HEK293 (cell line): ENCODE results near the gene RACK1.

Experiments
- CTCF ChIA-PET: fragments of 350-600 bp; formaldehyde crosslinking; extraction: SDS; loops from one replicate; lab custom pipeline; 2021; ENCODE audit warnings: antibody characterized with exemption; lab: Yijun Ruan, JAX
- POLR2A ChIA-PET: fragments of 300-600 bp; formaldehyde crosslinking; extraction: SDS; loops from one replicate; lab custom pipeline; 2020; ENCODE audit warnings: antibody characterized with exemption, inconsistent platforms; lab: Yijun Ruan, JAX
- H3K27ac ChIP-seq: fragments of 200-500 bp; sonication (Bioruptor generic); 2 replicates; pipeline ENCODE4 v1.5.1; 2014; ENCODE audit warnings: low read depth, low read length, control low read depth, inconsistent platforms; ENCODE audit errors: extremely low read depth
- H3K36me3 ChIP-seq, 2 experiments: fragments of 200-500 bp in 1 of 2; sonication (Bioruptor generic) in 1 of 2; 1 replicate in 1 of 2; 2 replicates in 1 of 2; pipeline ENCODE4 v1.5.1; 2014 to 2017; ENCODE audit warnings: inconsistent platforms in 2 of 2, low read length in 2 of 2; ENCODE audit not compliant: control insufficient read depth in 2 of 2, insufficient read depth in 1 of 2
- H3K4me1 ChIP-seq: fragments of 200-500 bp; sonication (Bioruptor generic); 2 replicates; pipeline ENCODE4 v1.5.1; 2014; ENCODE audit warnings: mild to moderate bottlenecking, low read length, inconsistent platforms; ENCODE audit not compliant: control insufficient read depth, insufficient read depth
- H3K4me3 ChIP-seq: 2 replicates; pipeline ENCODE4 v1.5.1; 2011; ENCODE audit warnings: low read depth, mild to moderate bottlenecking, control low read depth, low read length, moderate library complexity
- H3K9me3 ChIP-seq: fragments of 200-500 bp; sonication (Bioruptor generic); 2 replicates; pipeline ENCODE4 v1.5.1; 2014; ENCODE audit warnings: low read depth, low read length, inconsistent platforms; ENCODE audit not compliant: control insufficient read depth, insufficient read depth
- EGR2 ChIP-seq: fragments of 450-650 bp; formaldehyde crosslinking; IDR thresholded peaks from 2 replicates; pipeline ENCODE4 v1.5.1; 2016; ENCODE audit warnings: low read depth, missing biosample characterization, missing genetic modification characterization
- KLF16 ChIP-seq: fragments of 450-650 bp; formaldehyde crosslinking; IDR thresholded peaks from 2 replicates; pipeline ENCODE4 v1.5.1; 2017; ENCODE audit warnings: missing biosample characterization, missing genetic modification characterization
- RBAK ChIP-seq: fragments of 450-650 bp; formaldehyde crosslinking; IDR thresholded peaks from 2 replicates; pipeline ENCODE4 v1.5.1; 2016; ENCODE audit warnings: missing biosample characterization, missing genetic modification characterization
- SCRT2 ChIP-seq: fragments of 450-650 bp; formaldehyde crosslinking; IDR thresholded peaks from 2 replicates; pipeline ENCODE4 v1.5.1; 2016; ENCODE audit warnings: missing biosample characterization, missing genetic modification characterization
- ZFHX2 ChIP-seq: fragments of 450-650 bp; formaldehyde crosslinking; conservative IDR thresholded peaks from 2 replicates; pipeline ENCODE4 v1.5.1; 2016; ENCODE audit warnings: missing biosample characterization, missing genetic modification characterization
- ZFP3 ChIP-seq: fragments of 450-650 bp; formaldehyde crosslinking; IDR thresholded peaks from 2 replicates; pipeline ENCODE4 v1.5.1; 2016; ENCODE audit warnings: low read depth, missing biosample characterization, missing genetic modification characterization
- ZIC2 ChIP-seq: fragments of 450-650 bp; formaldehyde crosslinking; IDR thresholded peaks from 2 replicates; pipeline ENCODE4 v1.5.1; 2016; ENCODE audit warnings: missing biosample characterization, missing genetic modification characterization
- ZNF121 ChIP-seq: fragments of 450-650 bp; formaldehyde crosslinking; IDR thresholded peaks from 2 replicates; pipeline ENCODE4 v1.5.1; 2016; ENCODE audit warnings: missing biosample characterization, missing genetic modification characterization
- ZNF132 ChIP-seq: fragments of 450-650 bp; formaldehyde crosslinking; IDR thresholded peaks from 2 replicates; pipeline ENCODE4 v1.5.1; 2017; ENCODE audit warnings: missing biosample characterization, missing genetic modification characterization, borderline replicate concordance
- ZNF140 ChIP-seq: fragments of 450-650 bp; formaldehyde crosslinking; IDR thresholded peaks from 2 replicates; pipeline ENCODE4 v1.5.1; 2016; ENCODE audit warnings: missing biosample characterization, missing genetic modification characterization
- ZNF157 ChIP-seq: fragments of 450-650 bp; formaldehyde crosslinking; IDR thresholded peaks from 2 replicates; pipeline ENCODE4 v1.5.1; 2016; ENCODE audit warnings: missing biosample characterization, missing genetic modification characterization
- ZNF169 ChIP-seq: fragments of 450-650 bp; formaldehyde crosslinking; IDR thresholded peaks from 2 replicates; pipeline ENCODE4 v1.5.1; 2016; ENCODE audit warnings: missing biosample characterization, missing genetic modification characterization
- ZNF223 ChIP-seq: fragments of 450-650 bp; formaldehyde crosslinking; IDR thresholded peaks from 2 replicates; pipeline ENCODE4 v1.5.1; 2016; ENCODE audit warnings: missing biosample characterization, missing genetic modification characterization
- ZNF302 ChIP-seq: fragments of 450-650 bp; formaldehyde crosslinking; IDR thresholded peaks from 2 replicates; pipeline ENCODE4 v1.5.1; 2016; ENCODE audit warnings: missing biosample characterization, missing genetic modification characterization, low read depth
- ZNF324 ChIP-seq: fragments of 450-650 bp; formaldehyde crosslinking; IDR thresholded peaks from 2 replicates; pipeline ENCODE4 v1.5.1; 2016; ENCODE audit warnings: missing biosample characterization, missing genetic modification characterization
- ZNF394 ChIP-seq: fragments of 450-650 bp; formaldehyde crosslinking; IDR thresholded peaks from 2 replicates; pipeline ENCODE4 v1.5.1; 2016; ENCODE audit warnings: missing biosample characterization, missing genetic modification characterization, mild to moderate bottlenecking, moderate library complexity, borderline replicate concordance
- ZNF510 ChIP-seq: fragments of 450-650 bp; formaldehyde crosslinking; IDR thresholded peaks from 2 replicates; pipeline ENCODE4 v1.5.1; 2018; ENCODE audit warnings: mild to moderate bottlenecking, missing genetic modification characterization, missing biosample characterization; ENCODE audit not compliant: insufficient replicate concordance
- ZNF530 ChIP-seq: fragments of 450-650 bp; formaldehyde crosslinking; IDR thresholded peaks from 2 replicates; pipeline ENCODE4 v1.5.1; 2016; ENCODE audit warnings: low read depth, missing biosample characterization, missing genetic modification characterization
- ZNF792 ChIP-seq: fragments of 450-650 bp; formaldehyde crosslinking; IDR thresholded peaks from 2 replicates; pipeline ENCODE4 v1.5.1; 2016; ENCODE audit warnings: missing biosample characterization, missing genetic modification characterization
- ZSCAN30 ChIP-seq: fragments of 450-650 bp; IDR thresholded peaks from 2 replicates; pipeline ENCODE4 v1.5.1; 2018; ENCODE audit warnings: missing biosample characterization, mild to moderate bottlenecking, missing genetic modification characterization, moderate library complexity
- TF ChIP-seq, protein P1 (sequence below): fragments of 450-650 bp; formaldehyde crosslinking; IDR thresholded peaks from 2 replicates; pipeline ENCODE4 v1.5.1; 2016; ENCODE audit warnings: missing biosample characterization, missing genetic modification characterization
- TF ChIP-seq, protein P2 (sequence below): sonication (generic); formaldehyde crosslinking; IDR thresholded peaks from 2 replicates; pipeline ENCODE4 v1.8.1; 2022; ENCODE audit warnings: mild to moderate bottlenecking, moderate library complexity, missing genetic modification reagents
- TF ChIP-seq, protein P3 (sequence below): fragments of 450-650 bp; formaldehyde crosslinking; IDR thresholded peaks from 2 replicates; pipeline ENCODE4 v1.5.1; 2016; ENCODE audit warnings: missing biosample characterization, missing genetic modification characterization
- TF ChIP-seq, protein P4 (sequence below): fragments of 450-650 bp; formaldehyde crosslinking; IDR thresholded peaks from 2 replicates; pipeline ENCODE4 v1.5.1; 2016; ENCODE audit warnings: missing biosample characterization, missing genetic modification characterization
- TF ChIP-seq, protein P5 (sequence below): fragments of 450-650 bp; formaldehyde crosslinking; IDR thresholded peaks from 2 replicates; pipeline ENCODE4 v1.5.1; 2016; ENCODE audit warnings: missing biosample characterization, missing genetic modification characterization

The RACK1 gene

DNA sequence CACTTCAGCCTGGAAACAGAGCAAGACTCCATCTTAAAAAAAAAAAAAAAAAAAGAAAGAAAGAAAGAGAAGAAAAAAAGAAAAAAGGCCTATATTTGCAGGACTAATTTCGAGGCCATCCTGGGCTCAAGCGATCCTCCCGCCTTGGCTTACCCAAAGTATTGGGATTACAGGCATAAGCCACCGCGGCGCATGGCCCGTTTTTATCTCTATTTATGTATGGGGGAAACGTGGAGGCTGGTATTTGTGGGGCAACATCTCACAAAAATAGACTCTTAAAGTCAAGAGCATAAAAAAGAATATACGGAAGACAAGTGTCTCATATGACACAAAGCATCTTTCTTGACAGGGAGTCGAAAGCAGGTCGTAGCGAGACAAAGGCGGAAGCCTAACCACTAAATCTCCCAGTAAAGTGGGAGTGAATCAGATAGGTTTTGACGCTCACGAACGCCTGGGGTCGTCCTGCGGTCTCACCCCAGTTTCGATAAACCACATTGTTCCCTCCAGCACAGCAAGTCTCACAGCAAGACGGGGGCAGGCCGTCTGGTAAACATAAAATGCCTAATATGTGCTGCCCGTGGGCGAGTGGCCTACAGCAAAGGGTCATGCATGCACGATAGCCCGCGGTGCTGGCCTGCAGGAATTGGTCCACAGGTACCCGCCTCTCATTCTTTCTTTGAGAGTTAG, 22.5 kb downstream of the RACK1 start:
- POLR2A ChIA-PET: interaction anchor here (1.1 to 2.6 kb wide), 3 partner anchors 14 to 32 kb away, joined by 7 to 29 read pairs (median 25); no protein-coding TSS in a partner anchor
- TF ChIP-seq ZNF223 (tag by site-specific recombination) (peak; percentile 34; the same call in 1 of the 2 replicates), KLF16 (tag by site-specific recombination) (no peak), ZNF169 (tag by site-specific recombination) (no peak), ZIC2 (tag by site-specific recombination) (peak; percentile 44; the same call in 1 of the 2 replicates), ZFP3 (tag by site-specific recombination) (peak; percentile 7; the same call in 1 of the 2 replicates), EGR2 (tag by site-specific recombination) (peak; percentile 72; the same call in 1 of the 2 replicates), ZNF394 (tag by site-specific recombination) (0 out of 2 replicates have a peak, but pooled peaks have one; percentile 3), SCRT2 (tag by site-specific recombination) (peak; percentile 37; the same call in 1 of the 2 replicates), ZFHX2 (tag by site-specific recombination) (peak; percentile 79)
- Histone ChIP-seq H3K9me3 (no peaks in the 10 kb centered on the region), H3K4me1 (no peaks in the 10 kb centered on the region), H3K36me3 (peaks cover 0 to 12% of the 10 kb centered on the region in 2 experiments; a peak in 1 of 3 replicates), H3K4me3 (peak overlapping the region; percentile 15), H3K27ac (peak overlapping the region; percentile 85)
- CTCF ChIA-PET: interaction anchor here (1.0 kb wide), 1 partner anchor 48 kb away, joined by 3 read pairs; no protein-coding TSS in a partner anchor

DNA sequence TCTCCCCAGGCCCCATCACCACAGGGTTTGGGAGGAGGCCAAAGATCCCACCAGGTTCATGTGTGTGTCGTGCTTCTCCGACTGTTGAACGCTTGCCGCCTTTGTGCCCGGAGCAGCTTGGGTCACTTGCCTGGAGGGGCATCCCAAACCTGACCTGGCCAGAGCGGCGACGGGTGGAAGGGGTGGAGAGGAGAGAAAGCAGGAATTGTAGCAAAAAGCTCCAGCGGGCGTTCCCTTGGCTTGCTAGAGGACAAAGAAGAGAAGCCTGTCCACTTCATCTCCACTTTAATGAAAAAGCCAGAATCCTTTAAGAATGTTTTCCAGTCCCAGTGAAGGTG, 23.6 kb downstream of the RACK1 start:
- ChIA-PET POLR2A (no interaction called here), CTCF (no interaction called here)

More for the DNA sequence above, 23.6 kb downstream of the RACK1 start:
- Histone ChIP-seq H3K4me1 (no peaks in the 10 kb centered on the region), H3K9me3 (no peaks in the 10 kb centered on the region), H3K36me3 (peaks cover 0 to 4% of the 10 kb centered on the region in 2 experiments; a peak in 1 of 3 replicates), H3K27ac (no peak overlapping the region), H3K4me3 (no peak overlapping the region)
- TF ChIP-seq, protein P1, sequence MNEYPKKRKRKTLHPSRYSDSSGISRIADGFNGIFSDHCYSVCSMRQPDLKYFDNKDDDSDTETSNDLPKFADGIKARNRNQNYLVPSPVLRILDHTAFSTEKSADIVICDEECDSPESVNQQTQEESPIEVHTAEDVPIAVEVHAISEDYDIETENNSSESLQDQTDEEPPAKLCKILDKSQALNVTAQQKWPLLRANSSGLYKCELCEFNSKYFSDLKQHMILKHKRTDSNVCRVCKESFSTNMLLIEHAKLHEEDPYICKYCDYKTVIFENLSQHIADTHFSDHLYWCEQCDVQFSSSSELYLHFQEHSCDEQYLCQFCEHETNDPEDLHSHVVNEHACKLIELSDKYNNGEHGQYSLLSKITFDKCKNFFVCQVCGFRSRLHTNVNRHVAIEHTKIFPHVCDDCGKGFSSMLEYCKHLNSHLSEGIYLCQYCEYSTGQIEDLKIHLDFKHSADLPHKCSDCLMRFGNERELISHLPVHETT: no peak
- TF ChIP-seq ZNF792 (tag by site-specific recombination) (no peak), EGR2 (tag by site-specific recombination) (no peak), ZSCAN30 (tag by site-specific recombination) (no peak), ZNF302 (tag by site-specific recombination) (no peak), ZNF121 (no peak), ZNF157 (no peak), KLF16 (tag by site-specific recombination) (no peak), ZNF223 (tag by site-specific recombination) (no peak), ZNF530 (tag by site-specific recombination) (no peak), ZNF132 (tag by site-specific recombination) (no peak), ZNF510 (no peak), ZNF324 (tag by site-specific recombination) (no peak), RBAK (tag by site-specific recombination) (no peak), ZNF140 (no peak), ZFP3 (tag by site-specific recombination) (no peak)
- TF ChIP-seq, protein P2, sequence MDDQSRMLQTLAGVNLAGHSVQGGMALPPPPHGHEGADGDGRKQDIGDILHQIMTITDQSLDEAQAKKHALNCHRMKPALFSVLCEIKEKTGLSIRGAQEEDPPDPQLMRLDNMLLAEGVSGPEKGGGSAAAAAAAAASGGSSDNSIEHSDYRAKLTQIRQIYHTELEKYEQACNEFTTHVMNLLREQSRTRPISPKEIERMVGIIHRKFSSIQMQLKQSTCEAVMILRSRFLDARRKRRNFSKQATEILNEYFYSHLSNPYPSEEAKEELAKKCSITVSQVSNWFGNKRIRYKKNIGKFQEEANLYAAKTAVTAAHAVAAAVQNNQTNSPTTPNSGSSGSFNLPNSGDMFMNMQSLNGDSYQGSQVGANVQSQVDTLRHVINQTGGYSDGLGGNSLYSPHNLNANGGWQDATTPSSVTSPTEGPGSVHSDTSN (CRISPR knock-in tag): no peak
- TF ChIP-seq, protein P3, sequence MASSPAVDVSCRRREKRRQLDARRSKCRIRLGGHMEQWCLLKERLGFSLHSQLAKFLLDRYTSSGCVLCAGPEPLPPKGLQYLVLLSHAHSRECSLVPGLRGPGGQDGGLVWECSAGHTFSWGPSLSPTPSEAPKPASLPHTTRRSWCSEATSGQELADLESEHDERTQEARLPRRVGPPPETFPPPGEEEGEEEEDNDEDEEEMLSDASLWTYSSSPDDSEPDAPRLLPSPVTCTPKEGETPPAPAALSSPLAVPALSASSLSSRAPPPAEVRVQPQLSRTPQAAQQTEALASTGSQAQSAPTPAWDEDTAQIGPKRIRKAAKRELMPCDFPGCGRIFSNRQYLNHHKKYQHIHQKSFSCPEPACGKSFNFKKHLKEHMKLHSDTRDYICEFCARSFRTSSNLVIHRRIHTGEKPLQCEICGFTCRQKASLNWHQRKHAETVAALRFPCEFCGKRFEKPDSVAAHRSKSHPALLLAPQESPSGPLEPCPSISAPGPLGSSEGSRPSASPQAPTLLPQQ (tag by site-specific recombination): no peak
- TF ChIP-seq, protein P4, sequence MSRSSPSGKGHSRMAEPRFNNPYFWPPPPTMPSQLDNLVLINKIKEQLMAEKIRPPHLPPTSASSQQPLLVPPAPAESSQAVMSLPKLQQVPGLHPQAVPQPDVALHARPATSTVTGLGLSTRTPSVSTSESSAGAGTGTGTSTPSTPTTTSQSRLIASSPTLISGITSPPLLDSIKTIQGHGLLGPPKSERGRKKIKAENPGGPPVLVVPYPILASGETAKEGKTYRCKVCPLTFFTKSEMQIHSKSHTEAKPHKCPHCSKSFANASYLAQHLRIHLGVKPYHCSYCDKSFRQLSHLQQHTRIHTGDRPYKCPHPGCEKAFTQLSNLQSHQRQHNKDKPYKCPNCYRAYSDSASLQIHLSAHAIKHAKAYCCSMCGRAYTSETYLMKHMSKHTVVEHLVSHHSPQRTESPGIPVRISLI: no peak
- TF ChIP-seq, protein P5, sequence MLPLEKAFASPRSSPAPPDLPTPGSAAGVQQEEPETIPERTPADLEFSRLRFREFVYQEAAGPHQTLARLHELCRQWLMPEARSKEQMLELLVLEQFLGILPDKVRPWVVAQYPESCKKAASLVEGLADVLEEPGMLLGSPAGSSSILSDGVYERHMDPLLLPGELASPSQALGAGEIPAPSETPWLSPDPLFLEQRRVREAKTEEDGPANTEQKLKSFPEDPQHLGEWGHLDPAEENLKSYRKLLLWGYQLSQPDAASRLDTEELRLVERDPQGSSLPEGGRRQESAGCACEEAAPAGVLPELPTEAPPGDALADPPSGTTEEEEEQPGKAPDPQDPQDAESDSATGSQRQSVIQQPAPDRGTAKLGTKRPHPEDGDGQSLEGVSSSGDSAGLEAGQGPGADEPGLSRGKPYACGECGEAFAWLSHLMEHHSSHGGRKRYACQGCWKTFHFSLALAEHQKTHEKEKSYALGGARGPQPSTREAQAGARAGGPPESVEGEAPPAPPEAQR: no peak
